Measurements from ENCODE around the gene CD63.

GRCh38 chr12:55736076-55736475 lies 7.3 kb upstream of the CD63 start:
- TF ChIP-seq CTCF (IDR thresholded peaks at IDR 0.05) (no peak), POLR2A (IDR thresholded peaks at IDR 0.05) (no peak)

Measured in thyroid gland (tissue), 4 donors.